Germinal center (tissue), 1 donor: ENCODE measurements around the gene CACHD1.

ENCODE experiments used
- DNase-seq: peaks from one replicate; pipeline ENCODE4 v3.0.0; 2012; ENCODE audit warnings: mixed read lengths, low spot score

Gene CACHD1

GRCh38 chr1:64654519-64655341 is 184.8 kb downstream of the CACHD1 start:
- no peak for DNase-seq

- no peak for DNase-seq
Measured at GRCh38 chr1:64655861-64656260, 185.9 kb downstream of the CACHD1 start.

DNA sequence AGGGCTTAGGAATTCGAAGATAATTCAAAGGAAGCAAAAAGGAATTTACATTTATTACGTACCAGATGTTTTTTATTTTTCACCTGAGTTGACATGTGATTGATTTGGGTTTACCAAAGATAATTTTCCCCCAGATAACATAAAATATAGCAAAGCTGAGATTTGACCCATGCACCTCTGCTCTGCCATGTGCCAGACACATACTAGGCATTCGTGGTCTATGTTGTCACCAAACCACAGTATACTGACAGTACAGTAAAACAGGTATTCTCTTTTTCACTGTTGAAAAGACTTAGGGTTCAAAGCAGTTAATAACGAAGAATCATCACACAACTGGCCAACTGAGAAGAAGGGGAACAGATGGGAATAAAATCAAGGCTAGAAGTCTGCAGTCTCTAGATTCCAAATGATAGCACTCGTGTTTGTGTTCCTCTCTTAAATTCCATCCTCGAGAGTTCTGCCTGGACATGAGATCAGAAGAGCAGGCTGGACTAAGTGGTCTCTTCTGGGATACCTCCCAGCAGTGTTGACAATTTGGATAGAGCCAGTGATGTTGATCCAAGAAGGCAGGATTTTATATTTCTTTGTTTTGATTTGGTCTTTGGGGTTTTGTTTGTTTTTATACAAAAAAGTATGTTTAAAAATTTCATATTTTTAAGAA is 189.7 kb downstream of the CACHD1 start:
- DNase-seq = no peak

DNA sequence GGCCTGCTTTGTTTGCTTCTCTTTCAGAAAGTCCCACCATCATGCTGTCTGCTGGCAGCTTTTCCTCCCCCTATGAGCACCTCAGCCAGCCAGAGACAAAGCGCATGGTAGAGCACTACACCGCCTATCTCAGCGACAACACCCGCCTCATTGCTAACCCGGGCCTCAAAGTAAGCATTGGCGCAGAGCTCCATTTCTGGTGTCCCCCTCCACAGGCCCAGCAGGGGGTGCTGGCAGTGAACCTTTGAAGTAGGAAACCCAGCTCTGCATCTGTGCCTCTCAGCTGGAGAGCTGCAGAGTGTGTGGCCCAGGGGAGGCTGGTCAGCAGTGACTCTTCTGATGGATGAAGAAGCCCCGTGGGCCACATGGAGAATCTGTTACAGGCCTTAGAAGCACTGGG is 193.7 kb downstream of the CACHD1 start:
- peak; percentile 7 for DNase-seq

GRCh38 chr1:64664299-64664698 is 194.4 kb downstream of the CACHD1 start:
- DNase-seq = no peak

GRCh38 chr1:64669098-64669675 is 199.3 kb downstream of the CACHD1 start:
- no peak for DNase-seq

DNA sequence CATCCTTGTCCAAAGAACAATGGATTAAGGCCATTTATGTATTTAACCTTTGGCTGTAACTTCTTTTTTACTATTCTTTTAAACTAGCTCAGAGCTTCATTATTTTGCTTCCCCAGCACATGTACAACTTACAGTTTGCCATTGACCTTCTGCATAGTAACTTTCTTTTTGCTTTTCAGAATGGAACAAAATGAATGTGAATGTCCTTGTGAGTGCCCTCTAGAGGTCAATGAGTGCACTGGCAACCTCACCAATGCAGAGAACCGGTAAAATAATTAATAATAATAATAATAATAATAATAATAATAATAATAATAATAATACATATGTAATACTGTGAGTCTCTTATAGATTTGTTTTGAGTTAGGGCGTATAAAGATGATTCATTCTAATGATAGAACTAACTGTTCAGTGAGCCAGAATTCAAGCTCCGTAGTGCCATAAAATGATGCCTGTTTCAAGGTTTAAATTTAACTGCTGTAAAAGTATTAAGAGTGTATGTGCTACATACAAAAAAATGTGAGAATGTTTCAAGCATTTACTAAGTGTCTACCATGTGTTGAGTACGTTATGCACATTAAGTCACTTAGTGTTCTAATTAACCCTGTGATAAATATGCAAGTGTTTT is 205.9 kb downstream of the CACHD1 start:
- DNase-seq = peak; percentile 9

- DNase-seq = no peak
Measured at GRCh38 chr1:64676386-64676785, 206.5 kb downstream of the CACHD1 start.

- DNase-seq = no peak
Measured at GRCh38 chr1:64677532-64677931, 207.6 kb downstream of the CACHD1 start.

DNA sequence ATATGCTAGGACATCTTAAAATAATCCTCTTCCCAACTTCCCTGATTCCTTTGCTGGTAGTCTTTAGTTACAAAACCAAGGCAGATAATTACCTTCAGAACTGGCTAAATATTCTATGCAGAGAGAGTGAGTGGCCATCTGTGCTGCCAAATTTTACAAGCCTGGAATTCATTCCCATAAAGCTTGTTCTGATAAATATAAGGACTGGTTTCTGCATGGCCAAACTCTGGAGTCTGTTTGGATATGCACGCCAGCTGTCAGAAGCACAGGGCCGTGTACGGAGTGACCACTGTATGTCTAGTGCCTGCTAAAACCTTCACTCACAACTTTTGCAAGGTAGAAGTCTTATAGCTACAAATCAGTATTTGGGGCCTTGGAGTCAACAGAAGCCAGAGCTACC is 208.4 kb downstream of the CACHD1 start:
- DNase-seq = no peak

GRCh38 chr1:64679177-64679576 is 209.2 kb downstream of the CACHD1 start:
- DNase-seq = no peak

DNA sequence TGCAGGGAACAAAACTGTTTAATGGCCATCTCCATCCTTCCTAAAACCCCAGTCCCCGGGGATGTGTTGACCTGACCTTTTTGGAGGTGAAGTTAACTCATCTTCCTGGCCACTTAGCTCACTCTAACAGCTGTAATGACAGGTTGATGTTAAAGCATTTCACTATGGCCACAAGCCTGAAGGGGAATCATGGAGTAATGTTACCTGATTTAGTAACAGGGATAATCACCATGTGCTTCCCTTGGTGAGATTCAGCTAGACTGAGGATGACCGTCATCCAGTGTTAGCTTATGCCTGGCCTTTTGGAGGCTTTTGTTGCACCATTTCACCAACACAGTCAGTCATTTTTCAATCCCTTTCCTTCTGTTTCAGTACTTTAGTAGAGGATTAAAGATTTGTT is 210.7 kb downstream of the CACHD1 start:
- no peak for DNase-seq

GRCh38 chr1:64681043-64681442 is 211.1 kb downstream of the CACHD1 start:
- DNase-seq = no peak

DNA sequence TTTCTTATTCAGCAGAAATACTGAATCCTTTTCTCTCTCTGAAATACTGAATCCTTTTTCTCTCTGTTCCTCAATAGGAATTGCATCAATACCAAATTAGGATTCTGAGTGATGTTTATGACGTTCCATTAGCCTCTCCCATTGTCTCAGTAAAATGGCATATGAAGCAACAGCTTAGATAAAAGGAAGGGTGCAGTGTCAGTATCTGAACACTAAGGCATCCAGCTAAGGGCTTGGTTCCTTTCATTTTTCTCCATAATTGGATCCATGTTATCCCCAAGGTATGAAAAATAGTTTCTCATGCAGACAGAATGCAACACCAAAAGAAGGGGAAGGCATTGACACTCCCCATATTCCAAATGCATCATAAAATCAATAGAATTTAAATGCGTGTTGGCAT is 213.5 kb downstream of the CACHD1 start:
- no peak for DNase-seq

DNA sequence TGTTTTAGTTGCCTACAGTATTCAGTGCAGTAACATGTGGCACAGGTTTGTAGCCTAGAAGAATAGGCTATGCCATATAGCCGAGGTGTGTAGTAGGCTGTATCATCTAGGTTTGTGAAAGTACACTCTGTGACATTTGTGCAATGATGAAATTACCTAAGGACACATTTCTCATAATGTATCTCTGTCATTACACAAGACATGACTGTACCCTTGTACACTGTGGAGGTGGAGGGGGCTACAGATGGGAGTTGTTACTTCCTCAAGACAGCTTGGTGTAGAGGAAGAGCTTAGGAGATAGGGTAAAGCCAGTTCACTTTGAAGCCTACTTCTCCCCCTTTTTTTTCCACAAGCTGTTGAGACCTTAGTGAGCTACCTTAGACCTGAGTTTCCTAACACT is 215.3 kb downstream of the CACHD1 start:
- DNase-seq = no peak

DNA sequence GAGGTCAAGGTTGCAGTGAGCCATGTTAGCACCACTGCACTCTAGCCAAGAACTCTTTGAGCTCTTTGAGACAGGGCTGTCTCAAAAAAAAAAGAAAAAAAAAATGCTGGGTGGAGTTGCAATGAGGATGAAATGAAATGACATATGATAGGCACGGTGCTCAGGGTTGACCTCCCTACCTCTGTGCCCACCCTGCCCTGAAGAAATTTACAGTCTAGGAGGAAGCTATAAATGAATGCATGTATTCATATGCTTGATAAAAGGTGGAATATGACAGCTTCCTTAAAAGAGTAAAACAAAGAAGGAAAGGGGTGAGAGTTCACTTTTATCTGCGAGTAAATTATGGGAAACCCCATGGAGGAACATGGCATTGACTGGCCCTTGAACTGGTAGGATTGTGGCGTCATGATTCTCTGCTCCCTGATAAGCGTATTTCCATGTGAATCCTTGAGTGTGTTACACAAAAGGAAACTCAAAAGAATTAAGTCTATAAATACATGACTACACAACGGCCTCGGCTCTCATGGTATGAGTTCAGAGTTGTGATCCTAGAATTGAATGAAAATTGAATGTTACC is 215.9 kb downstream of the CACHD1 start:
- no peak for DNase-seq

GRCh38 chr1:64686828-64687724 is 217.1 kb downstream of the CACHD1 start:
- peak; percentile 42 for DNase-seq

DNA sequence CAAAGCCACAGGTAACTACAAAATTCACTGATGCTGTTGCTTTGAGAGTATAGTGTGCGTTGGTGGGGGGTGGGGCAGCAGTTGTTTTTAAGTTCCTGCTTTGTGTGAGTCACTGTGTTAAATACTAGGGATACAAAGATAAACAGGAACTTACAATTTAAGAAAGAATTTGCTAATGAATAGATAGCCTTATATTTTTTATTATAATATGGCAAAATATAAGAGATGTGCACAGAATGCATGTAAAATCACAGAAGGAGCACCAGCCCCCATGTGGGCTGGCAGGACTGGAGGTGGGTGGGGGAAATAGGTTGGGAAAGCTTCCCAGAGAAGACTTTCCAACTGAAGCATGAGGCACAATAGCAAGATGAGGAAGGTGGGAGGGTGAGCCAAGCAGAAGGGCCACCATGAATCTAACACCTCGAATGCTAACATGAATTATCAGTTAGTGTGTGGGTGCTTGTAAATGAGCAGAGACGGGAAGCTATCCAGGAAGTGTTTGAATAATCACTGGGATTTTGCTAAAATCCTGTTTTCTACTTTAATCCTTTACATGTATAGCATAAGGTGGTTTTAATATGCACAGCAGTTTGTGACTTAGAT is 217.9 kb downstream of the CACHD1 start:
- DNase-seq = no peak

DNA sequence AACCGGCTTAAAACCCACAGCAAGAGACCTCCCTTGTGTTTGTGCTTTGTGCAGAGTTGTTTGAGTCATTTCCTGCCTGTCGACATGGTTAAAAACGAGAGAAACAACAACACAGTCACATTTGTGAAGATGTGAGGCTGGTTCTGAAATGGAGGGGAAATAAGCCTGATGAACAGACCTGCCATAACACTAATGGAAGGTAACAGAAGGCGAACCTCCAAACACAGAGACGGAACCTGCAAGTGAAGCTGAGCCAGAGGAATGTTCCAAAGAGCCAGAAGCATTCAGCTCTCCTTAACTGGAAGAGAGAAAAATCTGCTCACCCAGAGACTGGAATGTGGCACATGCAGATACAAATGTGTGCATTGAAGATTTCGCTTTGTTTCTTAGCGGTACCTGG is 221.7 kb downstream of the CACHD1 start:
- no peak for DNase-seq

- DNase-seq = no peak
Measured at GRCh38 chr1:64692911-64693310, 223.0 kb downstream of the CACHD1 start.

- DNase-seq = no peak
Measured at GRCh38 chr1:64693406-64693805, 223.5 kb downstream of the CACHD1 start.
